Adrenal gland (tissue), 12 donors: ENCODE measurements around the gene UBAP1L. TPM values are rescaled to one million over a fixed set of nuclear protein-coding genes. Genes with fewer than 3 reads are reported as not detected.

ENCODE experiments used
- DNase-seq, 7 donors: peaks; one replicate each; pipeline ENCODE4 v3.0.0-alpha.2; 2019 to 2020
- H3K27ac ChIP-seq, 5 donors: fragments of 200-600 bp; sonication (generic) in 4 of 5; 1 replicate in 3 of 5; 2 replicates in 2 of 5; pipeline versions ENCODE4 v1.5.1 to v1.8.0; 2016 to 2020; ENCODE audit warnings: mild to moderate bottlenecking in 1 of 5
- H3K27me3 ChIP-seq: fragments of 200-600 bp; 2 replicates; pipeline ENCODE4 v1.8.0; 2021
- H3K36me3 ChIP-seq, 2 donors: fragments of 200-600 bp; replicated peaks in 1 of 2; 1 replicate in 1 of 2; 2 replicates in 1 of 2; pipeline versions ENCODE4 v1.5.1 to v1.8.0; 2018 to 2022
- H3K4me1 ChIP-seq, 2 donors: fragments of 200-600 bp; replicated peaks in 1 of 2; 1 replicate in 1 of 2; 2 replicates in 1 of 2; pipeline versions ENCODE4 v1.5.1 to v1.8.0; 2018 to 2021
- H3K4me3 ChIP-seq, 4 donors: fragments of 200-600 bp; sonication (generic) in 3 of 4; one replicate each; pipeline ENCODE4 v1.5.1; 2016 to 2018
- H3K9me3 ChIP-seq, 3 donors: fragments of 200-600 bp; sonication (generic) in 1 of 3; replicated peaks in 1 of 3; 1 replicate in 2 of 3; 2 replicates in 1 of 3; pipeline versions ENCODE4 v1.5.1 to v1.8.0; 2016 to 2021
- CTCF ChIP-seq, 6 experiments: fragments of 450-650 bp in 4 of 6; fragments of 200-600 bp in 2 of 6; sonication (generic) in 1 of 6; IDR thresholded peaks; 1 replicate in 5 of 6; 2 replicates in 1 of 6; pipeline versions ENCODE4 v1.5.1 to v1.8.0; 2016 to 2021; ENCODE audit warnings: antibody characterized with exemption in 6 of 6, mild to moderate bottlenecking in 2 of 6, moderate library complexity in 1 of 6
- POLR2A ChIP-seq, 2 donors: fragments of 450-650 bp; IDR thresholded peaks; one replicate each; pipeline ENCODE4 v1.6.1; 2017; ENCODE audit warnings: antibody characterized with exemption in 2 of 2, mild to moderate bottlenecking in 2 of 2, moderate library complexity in 1 of 2
- WGBS, 4 donors: extraction: QIAGEN DNeasy Blood & Tissue Kit in 2 of 4; methylation state at CpG; one replicate each; pipeline versions ENCODE4 v1.1.5 to v1.1.7; 2013 to 2017; 5-methylcytosine and 5-hydroxymethylcytosine counted together
- intact Hi-C, 2 donors: fragments of 100-400 bp; cut with DNase I; formaldehyde crosslinking; loops; one replicate each; pipeline versions ENCODE4 v1.14.1 to v1.15.0; 2022 to 2023
- polyA plus RNA-seq, 3 donors: library from polyadenylated mRNA; stranded (reverse); fragments of 200-250 nt in 2 of 3; fragments of 350-450 nt in 1 of 3; fragmentation: Illumina TruSeq in 1 of 3; extraction: RNeasy Lipid Tissue Mini Kit (QIAGEN cat#74804) in 1 of 3; gene quantifications; one replicate each; pipeline ENCODE4 v1.2.3, GENCODE V29; 2013 to 2014
- total RNA-seq, 9 donors: library from RNA; depleted of rRNA in 4 of 9; stranded (reverse); fragments of >200 nt in 4 of 9; fragments of 120-200 nt in 1 of 9; fragmentation: NEBNext Ultra II Directional in 1 of 9; extraction: Animal tissue kit (Norgen Biotek cat#: 25700) in 1 of 9; gene quantifications; one replicate each; pipeline versions ENCODE4 v1.1.0 to v1.2.4, GENCODE V29; 2013 to 2023
- donor health status: healthy with polysubstance abuse.
- donor health status: Bipolar disorder and iron deficiency.
- donor health status: DM: yes; HTN: yes; CAD: no.
- donor health status: DM: no; HTN: no; CAD: no.
- donor health status: DM: no; HTN: no; CAD: no.
- donor health status: DM: yes; HTN: yes; CAD: no.

Gene UBAP1L
- total and polyA plus RNA-seq, 12 donors, result 0.48 to 34.9 (median 2.9) TPM

GRCh38 chr15:65091946-65092770 lies 22.8 kb downstream of the UBAP1L start:
- peaks cover 0 to 3% of the 10 kb centered on the region in 2 donors for H3K36me3 ChIP-seq
- H3K27ac ChIP-seq, result no peak overlapping the region
- H3K9me3 ChIP-seq, result no peaks in the 10 kb centered on the region
- no peak for DNase-seq
- WGBS, 4 donors, result 76 to 84% (median 81%) methylated on average over 9 to 12 of the region's 12 CpGs
- intact Hi-C loops, result loop anchor here in 1 of 2 donors (10.0 kb wide), 1 partner anchor 47 kb away; the partner anchor contains the start of gene SLC51B
- no peaks in the 10 kb centered on the region for H3K27me3 ChIP-seq
- H3K4me3 ChIP-seq, result no peak overlapping the region
- peaks cover 0 to 17% of the 10 kb centered on the region in 2 donors for H3K4me1 ChIP-seq
- TF ChIP-seq CTCF (IDR thresholded peaks at IDR 0.05) (no peak), POLR2A (IDR thresholded peaks at IDR 0.05) (no peak)

GRCh38 chr15:65089206-65089824 lies 25.7 kb downstream of the UBAP1L start:
- 36 to 43% (median 41%) methylated on average over 5 of the region's 5 CpGs for WGBS, 4 donors
- Histone ChIP-seq H3K36me3 (no peaks in the 10 kb centered on the region), H3K4me1 (peaks cover 0 to 6% of the 10 kb centered on the region in 2 donors), H3K27ac (peak overlapping the region in 1 of 5 donors; percentile 58), H3K4me3 (no peak overlapping the region), H3K27me3 (no peaks in the 10 kb centered on the region), H3K9me3 (no peaks in the 10 kb centered on the region)
- TF ChIP-seq POLR2A (IDR thresholded peaks at IDR 0.05) (no peak), CTCF (IDR thresholded peaks at IDR 0.05) (no peak)
- peak in 6 of 7 donors; percentile 36 to 76 (median 69) for DNase-seq
- intact Hi-C loops, result no loop called here

GRCh38 chr15:65088643-65089021 lies 26.4 kb downstream of the UBAP1L start:
- no peaks in the 10 kb centered on the region for H3K36me3 ChIP-seq
- 78 to 82% (median 81%) methylated on average over 6 of the region's 6 CpGs for WGBS, 4 donors
- TF ChIP-seq CTCF (IDR thresholded peaks at IDR 0.05) (no peak), POLR2A (IDR thresholded peaks at IDR 0.05) (no peak)
- no peaks in the 10 kb centered on the region for H3K9me3 ChIP-seq
- peak overlapping the region in 1 of 5 donors; percentile 58 for H3K27ac ChIP-seq
- DNase-seq, result no peak
- no peaks in the 10 kb centered on the region for H3K27me3 ChIP-seq
- intact Hi-C loops, result no loop called here
- peaks cover 0 to 6% of the 10 kb centered on the region in 2 donors for H3K4me1 ChIP-seq
- no peak overlapping the region for H3K4me3 ChIP-seq

- TF ChIP-seq CTCF (IDR thresholded peaks at IDR 0.05) (no peak), POLR2A (IDR thresholded peaks at IDR 0.05) (no peak)
- H3K27ac ChIP-seq, result peak overlapping the region in 1 of 5 donors; percentile 58
- H3K9me3 ChIP-seq, result no peaks in the 10 kb centered on the region
- no peak overlapping the region for H3K4me3 ChIP-seq
- H3K27me3 ChIP-seq, result no peaks in the 10 kb centered on the region
- intact Hi-C loops, result no loop called here
- H3K4me1 ChIP-seq, result peaks cover 0 to 6% of the 10 kb centered on the region in 2 donors
- no peaks in the 10 kb centered on the region for H3K36me3 ChIP-seq
- DNase-seq, result peak in 1 of 7 donors; percentile 66
- 75 to 88% (median 82%) methylated on average over 11 to 13 of the region's 13 CpGs for WGBS, 4 donors
These were observed 26.9 kb downstream of the UBAP1L start for GRCh38 chr15:65087873-65088642.
